NCI-H2029 treated with DMSO at 0.1 percent for 48 hours (cell line): ENCODE results near the gene ALK.

Experiments
- DNase-seq: peaks from one replicate; lab custom pipeline; 2025; lab: John Stamatoyannopoulos, UW

ALK gene

GRCh38 chr2:29575370-29575890 lies 346.0 kb downstream of the ALK start:
- DNase-seq = no peak

GRCh38 chr2:29573612-29574011 lies 347.8 kb downstream of the ALK start:
- DNase-seq = no peak

GRCh38 chr2:29573147-29573546 lies 348.2 kb downstream of the ALK start:
- DNase-seq = no peak

- no peak for DNase-seq
Measured at GRCh38 chr2:29570539-29570938, 350.8 kb downstream of the ALK start.

GRCh38 chr2:29567906-29568520 lies 353.4 kb downstream of the ALK start:
- DNase-seq = no peak

GRCh38 chr2:29563697-29564096 lies 357.7 kb downstream of the ALK start:
- DNase-seq = no peak

- no peak for DNase-seq
Measured at GRCh38 chr2:29562896-29563295, 358.5 kb downstream of the ALK start.

- no peak for DNase-seq
Measured at GRCh38 chr2:29562319-29562718, 359.1 kb downstream of the ALK start.

- DNase-seq = no peak
Measured at GRCh38 chr2:29561628-29562027, 359.8 kb downstream of the ALK start.

- no peak for DNase-seq
Measured at GRCh38 chr2:29561181-29561580, 360.2 kb downstream of the ALK start.

- DNase-seq = no peak
Measured at GRCh38 chr2:29560566-29560965, 360.8 kb downstream of the ALK start.

GRCh38 chr2:29560030-29560429 lies 361.4 kb downstream of the ALK start:
- DNase-seq = no peak

- DNase-seq = no peak
Measured at GRCh38 chr2:29559578-29559977, 361.8 kb downstream of the ALK start.

GRCh38 chr2:29558097-29558496 lies 363.3 kb downstream of the ALK start:
- DNase-seq = no peak

GRCh38 chr2:29557268-29557667 lies 364.1 kb downstream of the ALK start:
- DNase-seq = no peak

- DNase-seq = no peak
Measured at GRCh38 chr2:29549069-29549380, 372.4 kb downstream of the ALK start.

GRCh38 chr2:29544917-29545316 lies 376.5 kb downstream of the ALK start:
- no peak for DNase-seq

- no peak for DNase-seq
Measured at GRCh38 chr2:29544031-29544430, 377.4 kb downstream of the ALK start.

- DNase-seq = no peak
Measured at GRCh38 chr2:29535188-29535587, 386.2 kb downstream of the ALK start.

GRCh38 chr2:29532436-29532835 lies 388.9 kb downstream of the ALK start:
- no peak for DNase-seq

GRCh38 chr2:29531626-29532025 lies 389.8 kb downstream of the ALK start:
- DNase-seq = no peak

- DNase-seq = no peak
Measured at GRCh38 chr2:29530281-29530680, 391.1 kb downstream of the ALK start.

GRCh38 chr2:29528891-29529520 lies 392.4 kb downstream of the ALK start:
- DNase-seq = no peak

- DNase-seq = no peak
Measured at GRCh38 chr2:29528371-29528770, 393.0 kb downstream of the ALK start.
